ENCODE results near the gene MCC. TPM values are rescaled to one million over a fixed set of nuclear protein-coding genes. Genes with fewer than 3 reads are reported as not detected.

Gene MCC
- total RNA-seq, 1 experiment from 2014 or later, result 23.5 TPM

- TF ChIP-seq AR (CRISPR knock-in tag; IDR thresholded peaks at IDR 0.05), result no peak
These were observed 485.8 kb downstream of the MCC start (continued) for GRCh38 chr5:113002423-113002822.

GRCh38 chr5:113000466-113000865, 487.8 kb downstream of the MCC start:
- TF ChIP-seq SP1 (CRISPR knock-in tag; conservative IDR thresholded peaks at IDR 0.05) (no peak), CDX4 (CRISPR knock-in tag; IDR thresholded peaks at IDR 0.05; ENCODE audit: borderline replicate concordance) (no peak), ZNF263 (CRISPR knock-in tag; IDR thresholded peaks at IDR 0.05; ENCODE audit: low read depth) (no peak), PRDM15 (CRISPR knock-in tag; IDR thresholded peaks at IDR 0.05) (no peak), ATF3 (CRISPR knock-in tag; conservative IDR thresholded peaks at IDR 0.05) (no peak), ATF6 (CRISPR knock-in tag; IDR thresholded peaks at IDR 0.05) (no peak), ZNF532 (CRISPR knock-in tag; IDR thresholded peaks at IDR 0.05; ENCODE audit: borderline replicate concordance) (no peak), ZNF121 (CRISPR knock-in tag; IDR thresholded peaks at IDR 0.05) (no peak), TCF7 (CRISPR knock-in tag; IDR thresholded peaks at IDR 0.05; ENCODE audit: low read depth) (no peak), ZNF512 (CRISPR knock-in tag; IDR thresholded peaks at IDR 0.05; ENCODE audit: borderline replicate concordance) (no peak), CTCF (IDR thresholded peaks at IDR 0.05) (no peak), ZBTB43 (CRISPR knock-in tag; IDR thresholded peaks at IDR 0.05) (no peak), NFYB (CRISPR knock-in tag; conservative IDR thresholded peaks at IDR 0.05; ENCODE audit: low read depth) (no peak)
- Mint-ChIP-seq H3K4me3 (no peak overlapping the region), H3K27me3 (ENCODE audit: low read depth) (no peaks in the 10 kb centered on the region), H3K4me1 (peaks cover 15% of the 10 kb centered on the region), H3K36me3 (peaks cover 57% of the 10 kb centered on the region), H3K27ac (no peak overlapping the region), H3K9me3 (no peaks in the 10 kb centered on the region)
- CTCF ChIA-PET, result no interaction called here
- DNase-seq (ENCODE audit: low spot score) (no peak), ATAC-seq (no peak)
- POLR2A ChIA-PET, result interaction anchor here (0.6 kb wide), 1 partner anchor 9 kb away, joined by 3 read pairs; no protein-coding TSS in a partner anchor
